Neural cell (in vitro differentiated cells): ENCODE results near the gene NACC2. TPM values are rescaled to one million over a fixed set of nuclear protein-coding genes. Genes with fewer than 3 reads are reported as not detected.

Source experiments
- H2AFZ ChIP-seq: fragments of 200-600, 300-800 bp; sonication (generic), shearing (Covaris generic); 2 replicates; pipeline ENCODE4 v1.6.0; 2014; ENCODE audit warnings: low read depth, mild to moderate bottlenecking, antibody characterized with exemption, low read length, moderate library complexity
- H3F3A ChIP-seq: fragments of 200-600 bp; shearing (Covaris generic); 2 replicates; pipeline ENCODE4 v1.6.1; 2016; ENCODE audit warnings: mild to moderate bottlenecking, moderate library complexity, mixed read lengths, antibody characterized with exemption, low read length; ENCODE audit not compliant: insufficient read depth, poor library complexity, severe bottlenecking
- H3K27ac ChIP-seq: fragments of 200-600, 300-800 bp; sonication (generic), shearing (Covaris generic); 2 replicates; pipeline ENCODE4 v1.5.1; 2014; ENCODE audit warnings: mild to moderate bottlenecking, low read length, moderate library complexity
- H3K27me3 ChIP-seq: fragments of 300-800, 200-600 bp; sonication (generic), shearing (Covaris generic); 2 replicates; pipeline ENCODE4 v1.6.0; 2014; ENCODE audit warnings: mild to moderate bottlenecking, low read depth, low read length, moderate library complexity; ENCODE audit not compliant: insufficient read depth
- H3K36me3 ChIP-seq: fragments of 300-800, 200-600 bp; sonication (generic), shearing (Covaris generic); 2 replicates; pipeline ENCODE4 v1.5.1; 2014; ENCODE audit warnings: mild to moderate bottlenecking, antibody characterized with exemption, low read length, moderate library complexity; ENCODE audit not compliant: insufficient read depth
- H3K4me2 ChIP-seq: fragments of 300-800, 200-600 bp; sonication (generic), shearing (Covaris generic); 2 replicates; pipeline ENCODE4 v1.6.0; 2014; ENCODE audit warnings: mild to moderate bottlenecking, low read length
- H3K4me3 ChIP-seq: fragments of 300-800, 200-600 bp; sonication (generic), shearing (Covaris generic); 2 replicates; pipeline ENCODE4 v1.5.1; 2014; ENCODE audit warnings: mild to moderate bottlenecking, low read length, moderate library complexity
- H3K79me2 ChIP-seq: fragments of 200-600 bp; shearing (Covaris generic); replicated peaks from 2 replicates; pipeline ENCODE4 v1.6.0; 2014; ENCODE audit warnings: mild to moderate bottlenecking, low read length, moderate library complexity; ENCODE audit not compliant: insufficient read depth
- H3K9ac ChIP-seq: fragments of 300-800, 200-600 bp; sonication (generic), shearing (Covaris generic); 2 replicates; pipeline ENCODE4 v1.6.1; 2016; ENCODE audit warnings: mild to moderate bottlenecking, low read length, mixed read lengths
- H3K9me2 ChIP-seq: fragments of 200-600 bp; shearing (Covaris generic); 2 replicates; pipeline ENCODE4 v1.6.1; 2016; ENCODE audit warnings: mild to moderate bottlenecking, low read length, mixed read lengths; ENCODE audit not compliant: insufficient read depth
- H3K9me3 ChIP-seq: fragments of 200-600, 300-800 bp; sonication (generic), shearing (Covaris generic); 2 replicates; pipeline ENCODE4 v1.6.1; 2016; ENCODE audit warnings: mild to moderate bottlenecking, mixed run types, low read length, moderate library complexity, mixed read lengths
- H4K20me1 ChIP-seq: fragments of 200-600 bp; shearing (Covaris generic); 2 replicates; pipeline ENCODE4 v1.6.1; 2016; ENCODE audit warnings: mild to moderate bottlenecking, mixed run types; ENCODE audit not compliant: insufficient read depth
- CTCF ChIP-seq: fragments of 450-650 bp; IDR thresholded peaks from 2 replicates; pipeline ENCODE4 v1.5.1; 2014; ENCODE audit warnings: antibody characterized with exemption, mild to moderate bottlenecking, moderate library complexity; ENCODE audit not compliant: poor library complexity, severe bottlenecking
- EP300 ChIP-seq: fragments of 450-650 bp; conservative IDR thresholded peaks from 2 replicates; pipeline ENCODE4 v1.6.1; 2014; ENCODE audit warnings: antibody characterized with exemption, mild to moderate bottlenecking, moderate library complexity; ENCODE audit not compliant: poor library complexity, severe bottlenecking
- EZH2 ChIP-seq: fragments of 200-600, 300-800 bp; shearing (Covaris generic), sonication (generic); IDR thresholded peaks from 2 replicates; pipeline ENCODE4 v1.6.1; 2014; ENCODE audit warnings: antibody characterized with exemption, low read length, borderline replicate concordance, mild to moderate bottlenecking; ENCODE audit not compliant: insufficient read depth, poor library complexity, severe bottlenecking
- MXI1 ChIP-seq: fragments of 450-650 bp; conservative IDR thresholded peaks from 2 replicates; pipeline ENCODE4 v1.6.1; 2014; ENCODE audit warnings: antibody characterized with exemption, mild to moderate bottlenecking; ENCODE audit not compliant: poor library complexity, severe bottlenecking
- POLR2AphosphoS5 ChIP-seq: IDR thresholded peaks from 2 replicates; pipeline ENCODE4 v1.6.1; 2012
- RAD21 ChIP-seq: fragments of 450-650 bp; conservative IDR thresholded peaks from 2 replicates; pipeline ENCODE4 v1.6.1; 2014; ENCODE audit warnings: antibody characterized with exemption, mild to moderate bottlenecking, moderate library complexity
- SMC3 ChIP-seq: fragments of 450-650 bp; conservative IDR thresholded peaks from 2 replicates; pipeline ENCODE4 v1.6.1; 2014; ENCODE audit warnings: antibody characterized with exemption, mild to moderate bottlenecking, moderate library complexity; ENCODE audit not compliant: poor library complexity
- TAF1 ChIP-seq: IDR thresholded peaks from 2 replicates; pipeline ENCODE4 v1.6.1; 2012; ENCODE audit warnings: low read depth
- polyA plus RNA-seq: library from polyadenylated mRNA; depleted of rRNA; stranded (reverse); fragments of >200 nt; gene quantifications from 2 replicates; pipeline ENCODE4 v1.2.3, GENCODE V29; 2014
- TF ChIP-seq, protein P1 (sequence below): IDR thresholded peaks from 2 replicates; pipeline ENCODE4 v1.6.1; 2012; ENCODE audit warnings: borderline replicate concordance

Gene NACC2
- polyA plus RNA-seq, 1 donor from 2014 or later = 1.7 TPM

GRCh38 chr9:136084063-136084944 lies 10.8 kb downstream of the NACC2 start:
- no peaks in the 10 kb centered on the region for H3K36me3 ChIP-seq
- H3K27me3 ChIP-seq = no peaks in the 10 kb centered on the region
- no peak for TF ChIP-seq TAF1
- no peak for TF ChIP-seq SMC3
- TF ChIP-seq EP300 = no peak
- no peak for TF ChIP-seq POLR2AphosphoS5
- no peaks in the 10 kb centered on the region for H3F3A ChIP-seq
- no peak overlapping the region for H3K4me2 ChIP-seq
- no peak overlapping the region for H2AFZ ChIP-seq
- H3K79me2 ChIP-seq = no peaks in the 10 kb centered on the region
- H3K27ac ChIP-seq = no peak overlapping the region
- H4K20me1 ChIP-seq = no peaks in the 10 kb centered on the region
- H3K9me3 ChIP-seq = no peaks in the 10 kb centered on the region
- H3K9me2 ChIP-seq = no peaks in the 10 kb centered on the region
- H3K4me3 ChIP-seq = no peak overlapping the region
- no peak overlapping the region for H3K9ac ChIP-seq

DNA sequence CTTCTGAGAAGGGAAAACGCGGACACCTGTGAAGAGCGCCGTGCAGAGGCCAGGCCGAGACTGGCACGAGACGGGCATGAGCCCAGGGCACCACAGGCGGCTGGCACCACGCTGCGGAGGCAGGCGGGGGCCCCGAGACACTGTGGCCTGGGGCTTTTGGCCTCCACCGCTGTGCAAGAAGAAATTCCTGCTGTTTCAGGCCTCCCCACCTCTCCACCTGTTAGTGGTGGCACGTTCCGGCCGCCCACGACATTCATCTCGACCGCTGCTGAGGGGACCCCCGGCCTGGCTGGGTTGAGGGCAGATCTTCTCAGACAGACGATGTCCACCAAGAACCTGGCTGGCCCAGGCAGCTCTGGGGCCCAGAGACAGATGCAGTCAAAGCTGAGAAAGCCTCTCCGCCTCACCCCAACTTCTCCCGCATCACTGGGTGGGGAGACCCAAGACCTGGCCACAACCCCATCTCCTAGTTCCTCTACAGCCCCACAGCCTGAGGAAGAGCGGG lies 11.5 kb downstream of the NACC2 start:
- Histone ChIP-seq H3K9me2 (no peaks in the 10 kb centered on the region), H3K36me3 (no peaks in the 10 kb centered on the region), H3K4me2 (no peak overlapping the region), H3K79me2 (no peaks in the 10 kb centered on the region), H4K20me1 (no peaks in the 10 kb centered on the region), H3K27ac (no peak overlapping the region), H3F3A (no peaks in the 10 kb centered on the region), H3K4me3 (no peak overlapping the region), H2AFZ (no peak overlapping the region), H3K9me3 (no peaks in the 10 kb centered on the region), H3K27me3 (no peaks in the 10 kb centered on the region), H3K9ac (no peak overlapping the region)
- no peak for TF ChIP-seq EZH2
- no peak for TF ChIP-seq POLR2AphosphoS5
- no peak for TF ChIP-seq CTCF
- no peak for TF ChIP-seq MXI1
- TF ChIP-seq RAD21 = no peak
- TF ChIP-seq, protein P1, sequence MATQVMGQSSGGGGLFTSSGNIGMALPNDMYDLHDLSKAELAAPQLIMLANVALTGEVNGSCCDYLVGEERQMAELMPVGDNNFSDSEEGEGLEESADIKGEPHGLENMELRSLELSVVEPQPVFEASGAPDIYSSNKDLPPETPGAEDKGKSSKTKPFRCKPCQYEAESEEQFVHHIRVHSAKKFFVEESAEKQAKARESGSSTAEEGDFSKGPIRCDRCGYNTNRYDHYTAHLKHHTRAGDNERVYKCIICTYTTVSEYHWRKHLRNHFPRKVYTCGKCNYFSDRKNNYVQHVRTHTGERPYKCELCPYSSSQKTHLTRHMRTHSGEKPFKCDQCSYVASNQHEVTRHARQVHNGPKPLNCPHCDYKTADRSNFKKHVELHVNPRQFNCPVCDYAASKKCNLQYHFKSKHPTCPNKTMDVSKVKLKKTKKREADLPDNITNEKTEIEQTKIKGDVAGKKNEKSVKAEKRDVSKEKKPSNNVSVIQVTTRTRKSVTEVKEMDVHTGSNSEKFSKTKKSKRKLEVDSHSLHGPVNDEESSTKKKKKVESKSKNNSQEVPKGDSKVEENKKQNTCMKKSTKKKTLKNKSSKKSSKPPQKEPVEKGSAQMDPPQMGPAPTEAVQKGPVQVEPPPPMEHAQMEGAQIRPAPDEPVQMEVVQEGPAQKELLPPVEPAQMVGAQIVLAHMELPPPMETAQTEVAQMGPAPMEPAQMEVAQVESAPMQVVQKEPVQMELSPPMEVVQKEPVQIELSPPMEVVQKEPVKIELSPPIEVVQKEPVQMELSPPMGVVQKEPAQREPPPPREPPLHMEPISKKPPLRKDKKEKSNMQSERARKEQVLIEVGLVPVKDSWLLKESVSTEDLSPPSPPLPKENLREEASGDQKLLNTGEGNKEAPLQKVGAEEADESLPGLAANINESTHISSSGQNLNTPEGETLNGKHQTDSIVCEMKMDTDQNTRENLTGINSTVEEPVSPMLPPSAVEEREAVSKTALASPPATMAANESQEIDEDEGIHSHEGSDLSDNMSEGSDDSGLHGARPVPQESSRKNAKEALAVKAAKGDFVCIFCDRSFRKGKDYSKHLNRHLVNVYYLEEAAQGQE = no peak
- TF ChIP-seq TAF1 = no peak
- TF ChIP-seq EP300 = no peak
- TF ChIP-seq SMC3 = no peak
